KBM-7 (cell line): ENCODE data around the gene DENND6B.

Experiments used
- DNase-seq: peaks from one replicate; pipeline ENCODE4 v3.0.0-alpha.2; 2015
- in situ Hi-C: fragments of 300-500 bp; cut with MboI; formaldehyde crosslinking; loops from 2 replicates; pipeline ENCODE4 v1.14.3; 2020; ENCODE audit warnings: low sequenced_read_pairs, low pct_unique_long_range_greater_than_20kb, mixed read lengths

The DENND6B gene

GRCh38 chr22:50318698-50319411 lies 8.0 kb downstream of the DENND6B start:
- in situ Hi-C loops: no loop called here
- no peak for DNase-seq

DNA sequence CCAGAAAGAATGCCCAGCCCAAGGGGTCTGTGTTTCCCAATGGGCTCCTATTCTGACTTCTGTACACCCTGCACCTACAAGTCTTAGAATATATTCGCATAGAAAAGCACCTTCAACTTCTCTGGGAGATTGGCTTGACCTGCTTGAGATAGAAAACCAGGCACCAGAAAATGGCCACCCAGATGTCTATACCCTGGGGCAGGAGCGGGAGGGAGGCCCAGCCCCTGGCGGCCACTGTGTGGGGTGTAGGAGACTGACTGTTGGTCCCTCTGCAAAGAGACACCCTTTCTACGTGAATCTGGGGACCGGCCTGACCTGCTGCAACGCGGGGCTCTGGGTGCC lies 8.5 kb downstream of the DENND6B start:
- DNase-seq: no peak
- in situ Hi-C loops: no loop called here

DNA sequence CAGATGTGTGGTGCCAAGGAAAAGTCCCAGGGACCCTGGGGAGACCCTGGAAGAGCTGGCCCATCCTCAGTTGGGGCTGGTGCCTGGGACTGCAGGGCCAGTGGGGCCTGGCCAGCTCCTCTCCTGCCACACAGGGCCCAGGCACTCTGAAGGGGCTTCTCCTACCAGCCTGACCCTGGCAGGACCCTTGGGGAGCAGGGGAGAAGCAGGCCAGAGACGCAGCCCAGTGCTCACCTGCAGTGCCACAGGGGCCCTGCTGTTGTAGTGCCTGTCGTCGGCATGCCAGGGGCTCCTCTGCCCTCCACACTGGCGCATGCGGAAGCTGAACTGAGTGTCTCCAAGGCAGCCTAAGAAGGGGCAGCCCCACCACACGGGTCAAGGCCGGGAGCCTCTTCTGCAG lies 9.1 kb downstream of the DENND6B start:
- in situ Hi-C loops: no loop called here

DNA sequence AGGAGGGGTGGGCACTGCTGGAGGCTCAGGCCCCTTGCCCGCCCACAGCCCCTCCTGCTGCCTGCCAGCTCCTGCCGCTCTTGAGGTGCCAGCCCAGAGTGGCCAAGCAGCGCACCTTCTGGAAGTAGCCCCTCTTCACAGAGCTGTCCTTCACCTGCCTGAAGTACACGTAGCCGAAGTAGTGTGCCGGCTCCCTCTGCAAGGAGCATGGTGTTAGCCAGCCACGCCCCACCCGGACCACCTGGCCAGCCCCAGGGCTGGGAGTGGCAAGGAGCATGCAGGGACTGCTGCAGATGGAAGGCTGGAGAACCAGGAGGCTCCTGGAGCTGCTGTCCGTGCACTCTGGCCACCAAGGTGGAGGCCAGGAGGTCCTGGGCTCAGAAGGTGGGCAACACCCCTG lies 9.6 kb downstream of the DENND6B start:
- no peak for DNase-seq
- in situ Hi-C loops: no loop called here

More for the DNA sequence above, 9.1 kb downstream of the DENND6B start:
- no peak for DNase-seq

GRCh38 chr22:50316114-50317065 lies 10.4 kb downstream of the DENND6B start:
- no peak for DNase-seq
- in situ Hi-C loops: no loop called here

- no peak for DNase-seq
- in situ Hi-C loops: no loop called here
Observed at GRCh38 chr22:50315289-50316113, 11.3 kb downstream of the DENND6B start.

- peak; percentile 95 for DNase-seq
Observed at GRCh38 chr22:50314455-50315288, 12.1 kb downstream of the DENND6B start.

GRCh38 chr22:50314081-50314454 lies 12.7 kb downstream of the DENND6B start:
- DNase-seq: no peak
- in situ Hi-C loops: no loop called here

More at GRCh38 chr22:50314455-50315288, 12.1 kb downstream of the DENND6B start:
- in situ Hi-C loops: no loop called here

DNA sequence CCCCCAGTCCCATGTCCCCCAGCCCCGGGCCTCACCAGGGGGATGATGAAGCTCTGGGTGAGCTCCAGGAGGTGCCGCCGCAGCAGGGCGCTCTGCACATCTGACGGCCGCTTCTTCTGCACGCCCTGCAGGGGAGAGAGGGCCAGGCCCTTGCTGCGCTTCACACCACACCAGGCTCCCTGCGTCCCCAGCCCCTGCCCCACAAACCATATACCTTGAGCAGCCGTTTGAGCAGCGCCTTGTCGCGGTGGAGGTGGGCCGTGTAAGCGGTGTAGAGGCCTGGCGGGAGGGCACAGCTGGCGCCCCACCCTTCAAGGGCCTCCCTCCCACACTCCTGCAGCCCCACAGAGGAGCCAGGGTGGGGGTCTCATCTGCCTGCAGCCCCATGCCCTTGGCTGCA lies 13.2 kb downstream of the DENND6B start:
- DNase-seq: no peak
- in situ Hi-C loops: no loop called here

GRCh38 chr22:50313021-50313420 lies 13.8 kb downstream of the DENND6B start:
- in situ Hi-C loops: no loop called here
- no peak for DNase-seq

- DNase-seq: no peak
Observed at GRCh38 chr22:50312371-50312770, 14.4 kb downstream of the DENND6B start.

DNA sequence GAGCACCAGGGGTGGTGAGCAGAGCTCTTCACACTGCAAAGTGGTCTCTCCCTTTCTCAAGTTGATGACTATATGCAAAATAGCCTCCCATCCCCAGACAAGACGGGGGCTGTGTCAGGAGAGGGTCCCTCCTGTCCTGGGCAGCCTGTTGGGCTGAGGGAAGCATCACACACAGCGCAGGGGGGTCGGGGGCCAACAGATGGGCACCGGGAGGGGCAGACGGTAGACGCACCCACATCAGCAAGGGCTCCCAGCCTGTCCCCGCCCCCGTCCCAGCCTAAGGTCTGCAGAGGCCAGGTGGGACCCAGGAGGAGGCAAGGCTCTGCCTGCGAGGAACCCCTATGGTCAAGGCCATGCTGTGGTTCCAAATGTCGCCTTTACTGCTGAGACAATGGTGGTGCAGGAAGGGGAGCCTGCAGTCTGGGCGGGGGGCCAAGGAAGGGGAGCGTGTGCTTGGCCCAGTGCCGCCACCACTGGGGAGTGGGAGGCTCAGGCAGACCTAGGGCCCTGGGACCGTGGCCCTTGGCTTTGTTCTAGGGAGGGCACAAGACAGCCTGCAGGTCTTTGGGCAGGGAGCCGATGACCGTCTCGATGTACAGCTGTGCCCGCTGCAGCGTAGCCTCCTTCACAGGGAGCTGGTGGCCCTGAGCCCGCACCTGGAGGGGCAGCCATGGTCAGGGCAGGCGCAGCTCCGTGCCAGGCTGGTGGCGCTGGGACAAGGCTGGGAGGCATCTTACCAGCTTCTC lies 15.0 kb downstream of the DENND6B start:
- no peak for DNase-seq
- in situ Hi-C loops: no loop called here

More at GRCh38 chr22:50312371-50312770, 14.4 kb downstream of the DENND6B start:
- in situ Hi-C loops: no loop called here

GRCh38 chr22:50310949-50311444 lies 15.8 kb downstream of the DENND6B start:
- DNase-seq: no peak
- in situ Hi-C loops: no loop called here

- no peak for DNase-seq
Observed at GRCh38 chr22:50310031-50310722, 16.6 kb downstream of the DENND6B start.

GRCh38 chr22:50309601-50309991 lies 17.2 kb downstream of the DENND6B start:
- in situ Hi-C loops: no loop called here
- DNase-seq: no peak

More at GRCh38 chr22:50310031-50310722, 16.6 kb downstream of the DENND6B start:
- in situ Hi-C loops: no loop called here

- in situ Hi-C loops: no loop called here
- DNase-seq: no peak
Observed at GRCh38 chr22:50308986-50309600, 17.7 kb downstream of the DENND6B start.

GRCh38 chr22:50308597-50308935 lies 18.2 kb downstream of the DENND6B start:
- in situ Hi-C loops: no loop called here
- DNase-seq: peak; percentile 85
